B cell (primary cell): ENCODE measurements around the gene KIF3A. TPM values are rescaled to one million over a fixed set of nuclear protein-coding genes. Genes with fewer than 3 reads are reported as not detected.

Experiments
- ATAC-seq: fragments of 200-7000 bp; cut with Tn5 transposase; one replicate; pipeline ENCODE4 v1.10.0; 2021; ENCODE audit warnings: low read depth, mild to moderate bottlenecking, moderate number of reproducible peaks, moderate library complexity
- CTCF ChIA-PET: fragments of 350-600 bp; sonication (Branson Sonifier 250); formaldehyde crosslinking; loops from one replicate; lab custom pipeline; 2021; ENCODE audit warnings: antibody characterized with exemption, inconsistent platforms; lab: Charles Lee
- POLR2A ChIA-PET: fragments of 350-600 bp; sonication (Branson Sonifier 250); formaldehyde crosslinking; loops from one replicate; lab custom pipeline; 2021; ENCODE audit warnings: antibody characterized with exemption; lab: Charles Lee
- DNase-seq: peaks from one replicate; pipeline ENCODE4 v3.0.0; 2013
- H2AFZ ChIP-seq: 2 replicates; pipeline ENCODE4 v1.6.1; 2012; ENCODE audit warnings: mild to moderate bottlenecking, low read depth, low read length; ENCODE audit not compliant: insufficient read depth, poor library complexity, severe bottlenecking
- H3K27ac ChIP-seq, 2 donors: 1 replicate in 1 of 2; 2 replicates in 1 of 2; pipeline ENCODE4 v1.5.1; 2012 to 2013; ENCODE audit warnings: low read length in 2 of 2, mild to moderate bottlenecking in 2 of 2, moderate library complexity in 1 of 2
- H3K27me3 ChIP-seq, 4 experiments: fragments of 200-600 bp in 1 of 4; sonication (generic) in 1 of 4; replicated peaks in 1 of 4; 1 replicate in 2 of 4; 2 replicates in 2 of 4; pipeline versions ENCODE4 v1.6.1 to v1.7.0; 2013 to 2016; ENCODE audit warnings: low read length in 3 of 4, mild to moderate bottlenecking in 2 of 4, mixed read lengths in 1 of 4, moderate library complexity in 1 of 4; ENCODE audit not compliant: insufficient read depth in 4 of 4, control insufficient read depth in 3 of 4; ENCODE audit errors: control extremely low read depth in 1 of 4
- H3K36me3 ChIP-seq, 2 experiments: replicated peaks in 1 of 2; 1 replicate in 1 of 2; 2 replicates in 1 of 2; pipeline versions ENCODE4 v1.6.1 to v1.7.1; 2013; ENCODE audit warnings: low read length in 1 of 2; ENCODE audit not compliant: insufficient read depth in 2 of 2, control insufficient read depth in 1 of 2; ENCODE audit errors: control extremely low read depth in 1 of 2, extremely low read depth in 1 of 2
- H3K4me1 ChIP-seq, 2 donors: fragments of 200-600 bp in 1 of 2; sonication (generic) in 1 of 2; 1 replicate in 1 of 2; 2 replicates in 1 of 2; pipeline versions ENCODE4 v1.5.1 to v1.6.1; 2013 to 2017; ENCODE audit warnings: low read length in 2 of 2; ENCODE audit not compliant: control insufficient read depth in 2 of 2, insufficient read depth in 2 of 2
- H3K4me2 ChIP-seq: replicated peaks from 2 replicates; pipeline ENCODE3; 2012; ENCODE audit warnings: mild to moderate bottlenecking, low read depth, low read length; ENCODE audit not compliant: poor library complexity, severe bottlenecking
- H3K4me3 ChIP-seq, 5 experiments: fragments of 200-600 bp in 1 of 5; sonication (generic) in 1 of 5; 1 replicate in 3 of 5; 2 replicates in 2 of 5; pipeline versions ENCODE4 v1.5.1 to v1.7.0; 2011 to 2016; ENCODE audit warnings: low read length in 4 of 5, mild to moderate bottlenecking in 4 of 5, low read depth in 2 of 5, control low read depth in 1 of 5, moderate library complexity in 1 of 5; ENCODE audit not compliant: insufficient read depth in 1 of 5; ENCODE audit errors: control extremely low read depth in 1 of 5, extremely low read depth in 1 of 5
- H3K79me2 ChIP-seq: fragments of 200-600 bp; sonication (generic); one replicate; pipeline ENCODE4 v1.6.0; 2016; ENCODE audit warnings: low read length; ENCODE audit not compliant: control insufficient read depth, insufficient read depth
- H3K9ac ChIP-seq: fragments of 200-600 bp; sonication (generic); 2 replicates; pipeline ENCODE4 v1.6.1; 2017; ENCODE audit warnings: mild to moderate bottlenecking, low read length, moderate library complexity
- H3K9me3 ChIP-seq, 3 donors: one replicate each; pipeline versions ENCODE4 v1.6.1 to v1.7.1; 2013; ENCODE audit warnings: low read length in 2 of 3; ENCODE audit not compliant: control insufficient read depth in 2 of 3, insufficient read depth in 1 of 3; ENCODE audit errors: control extremely low read depth in 1 of 3
- H4K20me1 ChIP-seq: 2 replicates; pipeline ENCODE4 v1.6.0; 2012; ENCODE audit warnings: mild to moderate bottlenecking, low read length; ENCODE audit not compliant: insufficient read depth, control insufficient read depth, poor library complexity, severe bottlenecking
- H3K27ac Mint-ChIP-seq: one replicate; pipeline ENCODE4 v1.8.0; 2021; ENCODE audit warnings: mixed read lengths
- H3K27me3 Mint-ChIP-seq: one replicate; pipeline ENCODE4 v1.8.0; 2021; ENCODE audit warnings: mixed read lengths
- H3K4me1 Mint-ChIP-seq: one replicate; pipeline ENCODE4 v1.8.0; 2021; ENCODE audit warnings: mixed read lengths
- H3K4me3 Mint-ChIP-seq: one replicate; pipeline ENCODE4 v1.8.0; 2021; ENCODE audit warnings: mixed read lengths
- H3K9me3 Mint-ChIP-seq: one replicate; pipeline ENCODE4 v1.8.0; 2022; ENCODE audit warnings: mixed read lengths; ENCODE audit not compliant: insufficient read depth
- EZH2 ChIP-seq: IDR thresholded peaks from 2 replicates; pipeline ENCODE4 v1.6.1; 2012; ENCODE audit warnings: borderline replicate concordance, low read depth, mild to moderate bottlenecking, moderate library complexity, low read length; ENCODE audit not compliant: insufficient read depth, poor library complexity, severe bottlenecking
- WGBS: methylation state at CpG from one replicate; pipeline ENCODE4 v1.1.5; 2013; ENCODE audit warnings: missing lambda C conversion rate; ENCODE audit not compliant: insufficient coverage; 5-methylcytosine and 5-hydroxymethylcytosine counted together
- intact Hi-C: fragments of 100-400 bp; cut with micrococcal nuclease; formaldehyde crosslinking; loops from one replicate; pipeline ENCODE4 v1.10.0; 2022
- polyA plus RNA-seq: library from polyadenylated mRNA; depleted of rRNA; stranded (reverse); fragments of >200 nt; gene quantifications from 2 replicates; pipeline ENCODE4 v1.2.3, GENCODE V29; 2012
- total RNA-seq, 2 donors: library from RNA; stranded (reverse); fragments of 120-200 nt in 1 of 2; gene quantifications; 1 replicate in 1 of 2; 2 replicates in 1 of 2; pipeline versions ENCODE4 v1.2.3 to v1.2.4, GENCODE V29; 2013 to 2022
- TF ChIP-seq, protein P1 (sequence below): fragments of 200-600 bp; IDR thresholded peaks from one replicate; pipeline ENCODE4 v1.8.0; 2022; ENCODE audit warnings: antibody characterized with exemption, mild to moderate bottlenecking

The KIF3A gene
- total and polyA plus RNA-seq, 2 donors (not counting 1 experiment from before 2014, with no cell fraction given) = 1.3 to 16.0 TPM

DNA sequence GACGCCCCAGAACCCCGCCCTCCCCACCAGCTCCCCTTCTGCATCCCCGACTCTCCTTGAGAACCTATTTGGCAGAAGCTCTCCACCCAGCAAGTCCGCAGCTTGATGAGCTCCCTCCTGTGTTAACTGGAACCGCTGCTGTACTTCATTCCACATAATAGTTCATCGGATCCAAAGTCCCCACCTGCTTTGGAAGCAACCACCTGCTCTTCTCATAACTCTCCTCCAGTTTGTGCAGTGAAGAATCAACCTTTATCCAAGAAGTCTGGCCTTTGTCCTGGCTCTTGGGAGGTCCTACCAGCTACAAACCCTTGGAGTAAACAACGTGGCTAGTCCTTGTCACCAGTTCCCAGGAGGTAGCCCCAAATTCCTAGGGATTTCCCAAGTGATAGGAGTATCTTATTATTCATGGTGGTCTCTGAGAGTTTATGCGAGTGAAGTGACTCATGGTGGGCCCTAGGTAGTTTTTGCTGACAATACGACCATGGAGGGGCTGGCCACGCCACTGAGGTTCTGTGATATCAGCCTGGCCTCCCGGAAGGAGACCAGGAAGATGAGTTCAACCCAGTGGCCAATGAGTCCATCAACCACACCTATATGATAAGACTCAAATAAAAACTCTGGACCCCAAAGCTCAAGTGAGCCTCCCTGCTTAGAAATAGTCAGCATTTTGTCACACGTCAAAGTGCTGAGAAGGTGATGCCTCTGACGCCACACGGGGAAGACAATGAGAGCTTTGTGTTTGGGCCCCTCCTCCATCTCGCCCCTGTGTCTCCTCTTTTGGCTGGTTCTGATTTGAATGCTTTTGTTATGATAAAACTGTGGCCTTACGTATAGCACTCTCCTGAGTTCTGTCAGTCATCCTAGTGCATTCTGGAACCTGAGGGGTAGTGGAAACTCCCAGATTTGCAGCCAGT lies 67.1 kb downstream of the KIF3A start:
- POLR2A ChIA-PET = no interaction called here

DNA sequence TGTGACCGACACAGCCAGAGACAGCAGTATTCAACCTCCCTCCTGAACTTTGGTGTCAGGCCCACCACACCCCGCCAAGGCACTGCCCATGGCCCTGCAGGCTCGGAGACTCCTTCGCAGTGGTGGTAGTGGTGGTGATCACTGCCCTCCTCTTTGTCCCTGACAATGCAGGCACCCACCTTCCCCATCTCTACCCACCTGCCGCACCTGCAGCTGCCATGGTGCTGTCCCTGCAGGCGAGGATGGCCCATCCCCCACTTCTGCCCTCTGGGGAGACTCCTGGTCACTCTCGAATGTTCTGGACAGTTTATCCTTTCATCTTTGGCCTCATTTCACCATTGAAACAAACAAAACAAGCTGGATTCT lies 67.9 kb downstream of the KIF3A start:
- no peaks in the 10 kb centered on the region for H3K4me1 ChIP-seq
- H2AFZ ChIP-seq = no peak overlapping the region
- H3K27ac ChIP-seq = no peak overlapping the region
- Mint-ChIP-seq H3K9me3 (no peaks in the 10 kb centered on the region), H3K4me3 (no peak overlapping the region), H3K27ac (no peak overlapping the region), H3K27me3 (peaks cover 9% of the 10 kb centered on the region), H3K4me1 (no peaks in the 10 kb centered on the region)
- CTCF ChIA-PET = no interaction called here
- DNase-seq (no peak), ATAC-seq (no peak)
- H3K36me3 ChIP-seq = no peaks in the 10 kb centered on the region
- no peak overlapping the region for H3K9ac ChIP-seq
- no peak for TF ChIP-seq EZH2
- TF ChIP-seq, protein P1, sequence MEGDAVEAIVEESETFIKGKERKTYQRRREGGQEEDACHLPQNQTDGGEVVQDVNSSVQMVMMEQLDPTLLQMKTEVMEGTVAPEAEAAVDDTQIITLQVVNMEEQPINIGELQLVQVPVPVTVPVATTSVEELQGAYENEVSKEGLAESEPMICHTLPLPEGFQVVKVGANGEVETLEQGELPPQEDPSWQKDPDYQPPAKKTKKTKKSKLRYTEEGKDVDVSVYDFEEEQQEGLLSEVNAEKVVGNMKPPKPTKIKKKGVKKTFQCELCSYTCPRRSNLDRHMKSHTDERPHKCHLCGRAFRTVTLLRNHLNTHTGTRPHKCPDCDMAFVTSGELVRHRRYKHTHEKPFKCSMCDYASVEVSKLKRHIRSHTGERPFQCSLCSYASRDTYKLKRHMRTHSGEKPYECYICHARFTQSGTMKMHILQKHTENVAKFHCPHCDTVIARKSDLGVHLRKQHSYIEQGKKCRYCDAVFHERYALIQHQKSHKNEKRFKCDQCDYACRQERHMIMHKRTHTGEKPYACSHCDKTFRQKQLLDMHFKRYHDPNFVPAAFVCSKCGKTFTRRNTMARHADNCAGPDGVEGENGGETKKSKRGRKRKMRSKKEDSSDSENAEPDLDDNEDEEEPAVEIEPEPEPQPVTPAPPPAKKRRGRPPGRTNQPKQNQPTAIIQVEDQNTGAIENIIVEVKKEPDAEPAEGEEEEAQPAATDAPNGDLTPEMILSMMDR = no peak
- POLR2A ChIA-PET = no interaction called here
- H4K20me1 ChIP-seq = no peaks in the 10 kb centered on the region
- H3K9me3 ChIP-seq = peaks cover 0 to 5% (median 0%) of the 10 kb centered on the region in 3 donors
- H3K4me3 ChIP-seq = no peak overlapping the region
- H3K79me2 ChIP-seq = no peaks in the 10 kb centered on the region
- intact Hi-C loops = no loop called here
- H3K27me3 ChIP-seq = peaks cover 0 to 3% (median 0%) of the 10 kb centered on the region in 4 experiments
- no peak overlapping the region for H3K4me2 ChIP-seq
- 84% methylated on average over 3 of the region's 7 CpGs for WGBS

More for the DNA sequence above, 67.1 kb downstream of the KIF3A start:
- Histone ChIP-seq H4K20me1 (no peaks in the 10 kb centered on the region), H3K4me1 (peaks cover 0 to 5% of the 10 kb centered on the region in 2 donors), H3K9me3 (peaks cover 0 to 5% (median 0%) of the 10 kb centered on the region in 3 donors), H3K79me2 (no peaks in the 10 kb centered on the region), H3K36me3 (no peaks in the 10 kb centered on the region), H3K4me2 (no peak overlapping the region), H3K9ac (no peak overlapping the region), H3K4me3 (no peak overlapping the region), H2AFZ (no peak overlapping the region), H3K27ac (no peak overlapping the region), H3K27me3 (peaks cover 0 to 3% (median 0%) of the 10 kb centered on the region in 4 experiments)
- no peaks in the 10 kb centered on the region for H3K9me3 Mint-ChIP-seq
- CTCF ChIA-PET = no interaction called here
- 94% methylated on average over 12 of the region's 16 CpGs for WGBS
- ATAC-seq (no peak), DNase-seq (no peak)
- H3K4me1 Mint-ChIP-seq = peaks cover 3% of the 10 kb centered on the region
- TF ChIP-seq EZH2 = no peak
- TF ChIP-seq, protein P1 = no peak
- H3K27ac Mint-ChIP-seq = no peak overlapping the region
- intact Hi-C loops = no loop called here
- H3K4me3 Mint-ChIP-seq = no peak overlapping the region
- H3K27me3 Mint-ChIP-seq = peaks cover 9% of the 10 kb centered on the region
